HG03565 (cell line): ENCODE measurements around the gene C1orf115.
"Not testable (repeated sequence)": the region's sequence is repeated elsewhere in the genome, so short reads cannot be mapped to it uniquely, and the experiment has no call there.

Experiments used
- ATAC-seq: cut with Tn5 transposase; IDR thresholded peaks from one replicate; pipeline ENCODE4 v1.9.1; 2021; ENCODE audit warnings: mild to moderate bottlenecking, moderate library complexity; ENCODE audit not compliant: unreplicated experiment

The C1orf115 gene, protein sequence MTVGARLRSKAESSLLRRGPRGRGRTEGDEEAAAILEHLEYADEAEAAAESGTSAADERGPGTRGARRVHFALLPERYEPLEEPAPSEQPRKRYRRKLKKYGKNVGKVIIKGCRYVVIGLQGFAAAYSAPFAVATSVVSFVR

DNA sequence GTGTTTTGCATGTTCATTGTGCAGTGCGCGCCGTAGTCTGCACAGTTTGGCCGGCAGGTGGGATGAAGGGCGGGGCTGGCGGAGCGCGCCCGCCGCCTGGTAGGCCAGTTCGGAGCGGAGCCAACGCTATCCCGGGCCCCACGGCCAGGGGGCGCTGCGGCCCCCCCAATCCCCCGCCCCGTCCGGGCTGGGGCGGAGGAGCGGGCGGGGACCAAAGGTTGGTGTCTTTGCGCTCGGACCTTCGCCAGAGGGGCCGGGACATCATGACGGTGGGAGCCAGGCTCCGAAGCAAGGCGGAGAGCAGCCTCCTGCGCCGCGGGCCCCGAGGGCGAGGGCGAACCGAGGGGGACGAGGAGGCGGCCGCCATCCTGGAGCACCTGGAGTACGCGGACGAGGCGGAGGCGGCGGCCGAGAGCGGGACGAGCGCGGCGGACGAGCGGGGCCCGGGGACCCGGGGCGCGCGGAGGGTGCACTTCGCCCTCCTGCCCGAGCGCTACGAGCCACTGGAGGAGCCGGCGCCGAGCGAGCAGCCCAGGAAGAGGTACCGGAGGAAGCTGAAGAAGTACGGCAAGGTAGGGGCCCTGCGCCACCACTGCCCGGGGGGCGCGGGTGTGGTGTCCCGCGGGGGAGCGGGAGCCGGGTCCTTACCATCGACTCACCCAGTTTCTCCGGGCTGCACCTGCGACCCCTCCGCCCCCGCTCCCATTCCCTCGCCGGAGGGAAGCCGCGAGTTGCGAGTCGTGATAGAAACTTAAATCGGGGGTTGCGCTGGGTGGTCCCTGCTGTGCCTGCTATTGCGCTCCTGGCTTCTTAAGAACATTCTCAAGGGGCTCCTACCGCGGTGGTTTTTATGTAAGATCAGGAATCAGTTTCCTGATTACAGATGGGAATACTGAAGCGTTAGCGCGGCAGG is at the start of gene C1orf115:
TSS of gene C1orf115 (plus strand) at position 224 of the 913 bp plus-strand sequence. CDS start at position 264, 40 bp downstream.
- peak; percentile 96 for ATAC-seq

GRCh38 chr1:220642285-220642684 is 47.9 kb upstream of the C1orf115 start:
- ATAC-seq = no peak

GRCh38 chr1:220652995-220653394 is 37.2 kb upstream of the C1orf115 start:
- ATAC-seq = no peak

GRCh38 chr1:220655509-220655908 is 34.7 kb upstream of the C1orf115 start:
- ATAC-seq = peak; percentile 96

- no peak for ATAC-seq
Measured at GRCh38 chr1:220655961-220656740, 34.0 kb upstream of the C1orf115 start.

- no peak for ATAC-seq
Measured at GRCh38 chr1:220666349-220666748, 23.8 kb upstream of the C1orf115 start.

DNA sequence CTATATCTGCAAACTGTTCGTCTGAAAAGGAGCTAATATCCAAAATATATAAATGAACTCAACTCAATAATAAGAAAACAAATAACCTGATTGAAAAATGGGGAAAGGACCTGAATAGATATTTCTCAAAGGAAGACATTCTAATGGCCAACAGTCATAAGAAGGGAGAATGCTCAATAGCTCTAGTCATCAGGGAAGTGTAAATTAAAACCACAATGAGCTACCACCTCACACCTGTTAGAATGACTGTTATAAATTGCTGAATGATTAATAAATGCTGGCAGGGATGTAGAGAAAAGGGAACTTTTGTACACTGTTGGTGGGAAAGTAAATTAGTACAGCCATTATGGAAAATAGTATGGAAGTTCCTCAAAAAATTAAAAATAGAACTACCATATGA is 21.2 kb upstream of the C1orf115 start:
- ATAC-seq = no peak

DNA sequence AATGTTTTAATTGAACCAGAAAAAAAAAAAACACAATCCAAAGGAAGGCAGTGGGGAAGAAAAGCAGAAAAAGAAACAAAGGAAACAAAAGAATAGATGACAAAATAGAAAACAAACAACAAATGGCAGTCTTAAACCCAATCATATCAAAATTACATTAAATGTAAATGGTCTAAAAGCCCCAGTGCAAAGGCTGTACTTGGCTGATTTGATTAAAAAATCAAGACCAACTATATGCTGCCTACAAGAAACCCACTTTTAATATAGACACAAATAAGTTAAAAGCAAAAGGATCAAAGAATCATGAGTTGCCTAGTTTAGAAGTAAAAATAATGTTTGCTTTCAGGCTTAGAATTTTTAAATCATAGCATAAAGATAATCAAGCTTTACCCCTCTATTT is 19.8 kb upstream of the C1orf115 start:
- no peak for ATAC-seq

DNA sequence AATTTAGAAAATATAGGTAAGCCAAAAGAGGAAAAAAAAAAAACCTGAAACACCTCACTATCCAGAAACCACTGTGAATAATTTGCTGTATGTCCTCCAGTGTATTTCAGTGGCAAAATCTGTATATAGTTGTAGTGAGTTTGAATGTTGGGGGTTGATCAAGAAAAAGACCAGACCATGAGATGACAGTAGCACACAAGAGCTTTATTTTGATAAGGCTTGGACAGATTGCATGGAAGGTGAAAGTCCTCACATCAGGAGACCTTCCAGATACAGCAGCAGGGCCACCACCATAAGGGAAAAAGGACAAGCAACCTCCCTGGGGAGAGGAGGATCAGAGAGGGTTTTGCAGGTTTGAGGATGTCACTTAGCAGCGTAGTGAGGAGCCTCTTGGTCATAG is 16.2 kb upstream of the C1orf115 start:
- no peak for ATAC-seq

DNA sequence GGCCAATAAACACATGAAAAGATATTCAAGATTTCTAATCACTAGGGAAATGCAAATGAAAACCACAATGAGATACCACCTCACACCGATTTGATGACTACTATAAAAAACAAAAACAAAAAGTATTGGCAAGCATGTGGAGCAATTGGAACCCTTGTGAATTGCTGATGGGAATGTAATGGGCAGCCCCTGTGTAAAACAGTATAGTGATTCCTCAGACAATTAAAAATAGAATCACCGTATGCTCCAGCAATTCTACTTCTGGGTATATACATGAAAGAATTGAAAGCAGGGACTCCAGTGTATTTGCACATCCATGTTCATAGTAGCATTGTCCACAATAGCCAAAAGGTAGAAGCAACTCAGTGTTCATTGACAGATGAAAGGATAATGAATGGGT is 12.9 kb upstream of the C1orf115 start:
- ATAC-seq = no peak

- peak; percentile 96 for ATAC-seq
Measured at GRCh38 chr1:220680085-220680687, 10.0 kb upstream of the C1orf115 start.

DNA sequence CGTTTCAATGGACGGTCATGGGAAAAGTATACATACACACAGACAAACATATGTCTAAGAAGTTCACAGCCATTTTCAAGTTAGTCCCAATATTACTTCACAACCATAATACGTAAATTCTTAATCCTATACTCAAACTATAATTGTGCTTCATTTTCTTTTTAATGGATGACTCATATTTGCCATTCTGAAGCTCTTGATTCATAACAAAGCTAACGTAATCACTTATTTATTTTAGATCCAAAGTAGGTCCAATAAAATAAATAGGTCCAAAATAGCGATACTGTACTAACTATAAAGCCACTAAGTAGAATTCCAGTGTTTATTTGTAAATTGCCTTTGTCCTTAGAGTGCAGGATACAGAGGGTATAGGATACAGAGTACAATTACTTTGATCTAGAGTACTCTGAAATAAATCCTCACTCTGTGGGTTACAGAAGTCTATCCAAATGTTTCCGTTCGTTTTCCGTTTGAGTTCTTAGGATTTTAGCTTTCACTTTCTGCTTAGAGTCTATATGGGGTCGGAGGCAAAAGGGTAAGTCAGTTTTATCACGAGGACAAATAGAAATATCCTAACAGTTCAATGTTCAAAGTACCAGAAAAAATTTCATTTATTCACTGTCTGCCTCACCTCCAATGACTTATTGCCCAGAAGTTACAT is 8.8 kb upstream of the C1orf115 start:
- ATAC-seq = no peak

DNA sequence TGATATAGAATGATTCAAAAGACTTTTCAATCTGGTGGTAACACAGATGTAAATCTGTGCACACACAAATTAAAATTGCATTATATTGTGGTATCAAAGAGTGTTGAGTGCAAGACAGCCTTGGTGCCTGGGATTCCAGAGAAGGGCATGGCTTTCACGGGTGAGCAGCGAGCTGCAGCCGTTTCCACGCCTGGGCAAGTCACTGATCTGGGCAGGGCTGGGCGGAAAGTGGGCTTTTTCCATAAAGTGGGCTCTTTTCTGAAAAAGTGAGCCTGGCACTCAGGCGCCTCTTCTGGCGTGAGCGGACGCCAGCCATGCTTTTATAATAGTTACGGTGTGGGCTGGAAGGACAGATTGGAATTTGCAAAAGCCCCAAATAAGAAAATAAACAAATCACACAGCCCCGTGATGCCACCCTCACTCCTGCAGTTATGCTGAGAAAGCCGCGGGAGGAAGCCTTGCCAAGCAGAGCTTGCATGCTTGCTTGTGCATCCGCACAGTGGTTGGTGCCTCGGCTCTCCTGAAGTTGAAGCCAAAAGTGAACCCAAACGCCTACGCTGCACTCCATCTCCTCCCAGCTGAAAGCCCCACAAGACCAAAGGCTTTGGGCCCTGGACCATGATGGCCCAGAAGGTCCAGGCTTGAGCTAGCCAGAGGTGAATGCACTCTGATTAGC is 7.1 kb upstream of the C1orf115 start:
- ATAC-seq = no peak

- ATAC-seq = not testable (repeated sequence)
Measured at GRCh38 chr1:220683716-220684115, 6.4 kb upstream of the C1orf115 start.

- ATAC-seq = no peak
Measured at GRCh38 chr1:220684890-220685289, 5.3 kb upstream of the C1orf115 start.

- no peak for ATAC-seq
Measured at GRCh38 chr1:220685879-220686278, 4.3 kb upstream of the C1orf115 start.

- no peak for ATAC-seq
Measured at GRCh38 chr1:220687809-220688208, 2.4 kb upstream of the C1orf115 start.

DNA sequence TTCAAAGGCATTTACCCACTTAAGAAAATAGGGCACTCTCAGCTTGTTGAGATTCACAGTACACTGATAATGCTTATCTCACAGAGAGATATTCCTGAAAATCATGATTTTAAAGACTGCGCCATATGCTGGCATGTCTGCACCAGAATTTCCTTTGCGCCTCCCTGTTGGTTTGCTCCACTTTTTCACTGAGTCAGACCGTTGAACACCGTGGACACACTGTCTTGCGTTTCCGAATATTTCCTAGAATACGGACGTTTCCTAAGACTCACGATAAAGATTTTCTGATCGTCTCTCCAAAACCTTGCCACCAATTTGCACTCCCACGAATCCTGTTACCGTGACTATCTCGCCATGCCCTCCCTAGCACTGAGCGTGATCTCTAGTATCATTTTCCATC is 497 bp upstream of the C1orf115 start:
- ATAC-seq = no peak

- ATAC-seq = no peak
Measured at GRCh38 chr1:220691053-220691684, 1.0 kb downstream of the C1orf115 start.
